Subcutaneous adipose tissue (tissue), 4 donors: ENCODE data around the gene FBXL2. TPM values are rescaled to one million over a fixed set of nuclear protein-coding genes. Genes with fewer than 3 reads are reported as not detected.

Experiments
- total RNA-seq, 4 donors: library from RNA; depleted of rRNA; stranded (reverse); fragments of >200 nt; gene quantifications; one replicate each; pipeline ENCODE4 v1.1.0, GENCODE V29; 2016
- TF ChIP-seq, protein P1 (sequence below): fragments of 450-650 bp; IDR thresholded peaks from one replicate; pipeline ENCODE4 v1.5.1; 2016; ENCODE audit warnings: low read depth, mild to moderate bottlenecking, control low read depth, antibody characterized with exemption, moderate library complexity

Gene FBXL2
- total RNA-seq, 4 donors from 2014 or later: 4.9 to 8.6 (median 5.6) TPM

DNA sequence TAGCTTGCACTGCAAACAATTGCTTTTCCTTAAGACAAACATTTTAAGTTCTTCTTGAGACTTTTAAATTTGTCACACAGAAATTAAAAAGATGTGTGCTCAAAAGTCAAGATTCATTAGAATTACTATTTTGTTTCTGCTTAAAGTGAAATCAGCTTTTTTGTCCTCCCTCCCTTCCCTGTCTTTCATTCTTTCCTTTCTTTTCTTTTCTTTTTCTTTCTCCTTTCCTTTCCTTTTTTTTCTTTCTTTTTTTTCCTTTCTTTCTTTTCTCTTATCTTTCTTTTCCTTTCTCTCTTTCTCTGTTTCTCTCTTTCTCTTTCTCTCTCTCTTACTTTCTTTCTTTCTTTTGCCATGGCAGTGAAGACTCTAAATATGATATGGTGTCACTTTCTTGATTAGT, 37.8 kb downstream of the FBXL2 start:
- TF ChIP-seq, protein P1, sequence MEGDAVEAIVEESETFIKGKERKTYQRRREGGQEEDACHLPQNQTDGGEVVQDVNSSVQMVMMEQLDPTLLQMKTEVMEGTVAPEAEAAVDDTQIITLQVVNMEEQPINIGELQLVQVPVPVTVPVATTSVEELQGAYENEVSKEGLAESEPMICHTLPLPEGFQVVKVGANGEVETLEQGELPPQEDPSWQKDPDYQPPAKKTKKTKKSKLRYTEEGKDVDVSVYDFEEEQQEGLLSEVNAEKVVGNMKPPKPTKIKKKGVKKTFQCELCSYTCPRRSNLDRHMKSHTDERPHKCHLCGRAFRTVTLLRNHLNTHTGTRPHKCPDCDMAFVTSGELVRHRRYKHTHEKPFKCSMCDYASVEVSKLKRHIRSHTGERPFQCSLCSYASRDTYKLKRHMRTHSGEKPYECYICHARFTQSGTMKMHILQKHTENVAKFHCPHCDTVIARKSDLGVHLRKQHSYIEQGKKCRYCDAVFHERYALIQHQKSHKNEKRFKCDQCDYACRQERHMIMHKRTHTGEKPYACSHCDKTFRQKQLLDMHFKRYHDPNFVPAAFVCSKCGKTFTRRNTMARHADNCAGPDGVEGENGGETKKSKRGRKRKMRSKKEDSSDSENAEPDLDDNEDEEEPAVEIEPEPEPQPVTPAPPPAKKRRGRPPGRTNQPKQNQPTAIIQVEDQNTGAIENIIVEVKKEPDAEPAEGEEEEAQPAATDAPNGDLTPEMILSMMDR: no peak

DNA sequence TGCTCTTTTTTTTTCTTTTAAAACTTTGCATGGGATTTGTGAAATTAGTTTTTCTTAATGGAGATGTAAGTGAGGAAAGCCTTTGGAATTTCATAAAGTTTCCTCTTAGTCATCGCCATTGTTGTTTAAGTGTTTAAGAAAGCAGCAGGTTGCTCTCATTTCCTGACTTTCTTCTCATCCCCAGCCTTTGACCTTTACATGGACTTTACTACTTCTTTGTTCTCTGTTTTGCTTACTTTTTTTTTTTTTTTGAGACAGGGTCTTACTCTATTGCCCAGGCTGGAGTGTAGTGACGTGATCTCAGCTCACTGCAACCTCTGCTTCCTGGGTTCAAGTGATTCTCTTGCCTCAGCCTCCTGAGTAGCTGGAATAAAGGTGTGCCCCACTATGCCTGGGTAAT, 38.6 kb downstream of the FBXL2 start:
- TF ChIP-seq, protein P1: no peak

DNA sequence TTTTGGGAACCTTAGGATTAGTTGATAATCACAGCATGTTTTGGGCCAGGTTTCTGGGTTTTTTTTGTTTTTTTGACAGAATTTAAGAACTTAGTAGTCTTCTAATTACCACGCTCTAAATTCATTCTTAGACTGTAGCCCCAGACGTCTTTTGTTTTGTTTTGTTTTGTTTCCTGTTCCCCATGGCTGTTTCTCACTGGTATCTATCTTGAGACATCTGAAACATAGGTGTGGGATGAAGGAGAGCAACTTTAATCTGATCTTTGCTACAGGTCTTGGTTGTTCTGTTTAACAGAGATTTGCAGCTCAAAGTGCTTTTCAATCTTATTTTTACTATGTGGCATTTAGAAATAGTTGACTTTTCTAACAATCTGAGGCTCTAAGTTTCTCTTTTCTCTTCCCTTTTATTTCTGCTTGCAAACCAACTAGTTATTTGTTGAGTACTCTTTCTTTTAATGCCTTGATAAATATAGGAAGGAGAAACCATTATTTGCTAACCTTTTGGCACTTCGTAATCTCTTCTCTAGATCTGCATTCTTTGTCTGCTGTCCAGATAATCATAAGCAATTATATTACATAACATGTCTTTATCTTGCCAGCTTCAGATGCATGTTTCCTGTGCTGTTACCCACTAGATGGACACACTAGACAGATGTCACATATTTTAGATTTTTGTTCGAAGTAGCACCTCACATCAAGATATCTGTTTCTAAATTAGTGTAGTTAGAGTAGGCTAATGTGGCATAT, 40.9 kb downstream of the FBXL2 start:
- TF ChIP-seq, protein P1: no peak

DNA sequence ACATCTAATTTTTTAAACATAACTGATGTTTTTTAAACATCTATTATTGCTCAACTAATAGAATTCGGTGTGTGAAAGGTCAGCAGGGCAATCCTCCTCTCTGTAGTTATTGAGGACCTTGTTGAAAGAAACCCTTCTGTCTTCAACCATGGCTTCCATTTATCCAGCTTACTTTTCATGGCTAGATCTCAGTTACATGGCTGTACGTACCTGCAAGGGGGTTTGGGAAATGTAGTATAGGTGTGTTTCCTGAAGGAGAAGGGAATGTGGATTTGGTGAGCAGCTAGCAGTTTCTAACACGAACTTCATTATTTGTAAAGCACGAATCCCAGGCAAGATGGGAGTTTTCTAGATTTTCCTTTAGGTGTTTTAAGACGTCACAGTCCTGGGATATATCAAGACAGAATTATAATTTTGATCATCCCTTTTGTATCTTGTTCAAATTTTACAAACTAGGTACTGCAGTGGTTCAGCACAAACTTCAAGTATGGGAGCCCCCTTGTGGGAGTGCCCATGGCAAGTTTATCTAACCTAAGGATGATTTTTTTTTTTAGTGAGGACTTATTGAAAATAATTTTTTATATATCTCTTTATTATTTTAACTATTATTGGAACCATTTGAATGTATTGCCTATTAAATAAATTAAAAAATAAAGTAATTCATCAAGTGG, 41.6 kb downstream of the FBXL2 start:
- TF ChIP-seq, protein P1: no peak

DNA sequence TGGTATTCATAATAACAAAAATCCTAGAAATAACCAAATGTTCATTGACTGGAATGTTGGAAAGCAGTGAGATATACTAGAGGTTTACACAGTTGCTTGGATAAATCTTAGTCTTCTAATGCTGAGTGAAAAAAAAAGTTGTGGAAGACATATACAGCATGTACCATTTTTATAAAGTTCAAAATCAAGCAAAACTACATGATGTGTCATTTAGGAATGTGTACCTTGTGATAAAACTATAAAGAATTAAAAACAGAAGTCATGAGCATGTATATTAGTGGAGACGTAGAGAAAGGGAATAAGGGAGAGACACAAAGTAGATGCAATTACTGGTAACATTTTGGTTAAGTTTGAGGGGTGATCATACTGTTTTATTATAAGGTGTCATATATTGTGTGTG, 45.2 kb downstream of the FBXL2 start:
- TF ChIP-seq, protein P1: no peak

DNA sequence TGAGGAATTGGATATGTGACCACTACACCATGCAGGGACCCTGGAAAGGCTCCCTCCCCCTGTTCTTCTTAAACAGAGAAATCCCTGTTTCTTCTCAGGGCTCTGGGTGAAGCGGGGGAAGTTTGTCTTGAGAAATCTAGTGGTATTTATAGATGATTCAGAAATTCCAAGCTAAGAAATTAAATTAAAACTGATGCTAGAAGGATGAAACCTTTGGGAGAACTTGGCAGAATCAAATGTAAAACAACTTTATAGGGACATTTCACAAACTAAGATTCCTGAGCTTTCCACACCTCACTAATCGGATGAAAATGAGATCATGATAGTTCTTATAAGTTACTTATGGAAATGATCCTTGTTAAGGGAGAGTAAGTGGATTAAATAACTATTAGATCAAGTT, 54.2 kb downstream of the FBXL2 start:
- TF ChIP-seq, protein P1: no peak

DNA sequence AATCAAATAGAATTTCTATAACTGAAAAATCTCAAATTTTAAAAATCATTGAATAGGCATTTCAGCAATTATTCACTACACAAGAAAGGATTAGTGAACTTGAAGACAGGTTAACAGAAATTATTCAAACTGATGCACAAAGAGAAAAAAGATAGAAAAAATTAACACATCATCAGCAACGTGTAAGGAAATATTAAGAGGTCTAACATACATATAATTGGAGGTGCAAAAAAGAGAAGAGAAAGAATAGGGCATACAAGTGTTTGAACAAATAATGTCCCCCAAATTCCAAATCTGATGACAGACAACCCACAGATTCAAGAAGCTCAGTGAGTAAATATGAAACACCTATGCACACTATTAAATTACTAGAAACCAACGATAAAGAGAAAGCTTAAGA, 57.1 kb downstream of the FBXL2 start:
- TF ChIP-seq, protein P1: no peak
